Ovary (tissue), 3 donors: ENCODE results near the gene ZNF582.

Experiments
- EP300 ChIP-seq: sonication (generic); formaldehyde crosslinking; IDR thresholded peaks from one replicate; pipeline ENCODE4 v1.6.1; 2017; ENCODE audit warnings: antibody characterized with exemption
- POLR2A ChIP-seq: fragments of 450-650 bp; IDR thresholded peaks from one replicate; pipeline ENCODE4 v1.6.1; 2017; ENCODE audit warnings: antibody characterized with exemption, mild to moderate bottlenecking, moderate library complexity
- TF ChIP-seq, protein P1 (sequence below), 3 donors: fragments of 450-650 bp in 2 of 3; fragments of 200-600 bp in 1 of 3; IDR thresholded peaks; one replicate each; pipeline versions ENCODE4 v1.5.1 to v1.8.0; 2016 to 2022; ENCODE audit warnings: antibody characterized with exemption in 3 of 3, mild to moderate bottlenecking in 1 of 3
- donor health status: DM: no; HTN: no; CAD: no.

DNA sequence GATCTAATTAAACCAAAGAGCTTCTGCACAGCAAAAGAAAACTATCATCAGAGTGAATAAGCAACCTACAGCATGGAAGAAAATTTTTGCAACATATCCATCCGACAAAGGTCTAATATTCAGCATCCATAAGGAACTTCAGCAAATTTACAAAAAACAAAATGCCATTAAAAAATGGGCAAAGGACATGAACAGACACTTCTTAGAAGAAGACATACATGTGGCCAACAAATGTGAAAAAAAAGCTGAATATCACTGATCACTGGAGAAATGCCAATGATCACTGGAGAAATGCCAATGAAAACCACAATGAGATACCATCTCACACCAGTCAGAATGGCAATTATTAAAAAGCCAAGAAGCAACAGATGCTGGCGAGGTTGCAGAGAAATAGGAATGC lies 32.5 kb downstream of the ZNF582 start:
- TF ChIP-seq, protein P1, sequence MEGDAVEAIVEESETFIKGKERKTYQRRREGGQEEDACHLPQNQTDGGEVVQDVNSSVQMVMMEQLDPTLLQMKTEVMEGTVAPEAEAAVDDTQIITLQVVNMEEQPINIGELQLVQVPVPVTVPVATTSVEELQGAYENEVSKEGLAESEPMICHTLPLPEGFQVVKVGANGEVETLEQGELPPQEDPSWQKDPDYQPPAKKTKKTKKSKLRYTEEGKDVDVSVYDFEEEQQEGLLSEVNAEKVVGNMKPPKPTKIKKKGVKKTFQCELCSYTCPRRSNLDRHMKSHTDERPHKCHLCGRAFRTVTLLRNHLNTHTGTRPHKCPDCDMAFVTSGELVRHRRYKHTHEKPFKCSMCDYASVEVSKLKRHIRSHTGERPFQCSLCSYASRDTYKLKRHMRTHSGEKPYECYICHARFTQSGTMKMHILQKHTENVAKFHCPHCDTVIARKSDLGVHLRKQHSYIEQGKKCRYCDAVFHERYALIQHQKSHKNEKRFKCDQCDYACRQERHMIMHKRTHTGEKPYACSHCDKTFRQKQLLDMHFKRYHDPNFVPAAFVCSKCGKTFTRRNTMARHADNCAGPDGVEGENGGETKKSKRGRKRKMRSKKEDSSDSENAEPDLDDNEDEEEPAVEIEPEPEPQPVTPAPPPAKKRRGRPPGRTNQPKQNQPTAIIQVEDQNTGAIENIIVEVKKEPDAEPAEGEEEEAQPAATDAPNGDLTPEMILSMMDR (IDR thresholded peaks at IDR 0.05): no peak
- no peak for TF ChIP-seq EP300
- TF ChIP-seq POLR2A: no peak
